Measurements from ENCODE around the gene KCNH1.
"Not testable (repeated sequence)": the region's sequence is repeated elsewhere in the genome, so short reads cannot be mapped to it uniquely, and the experiment has no call there.

KCNH1 gene

DNA sequence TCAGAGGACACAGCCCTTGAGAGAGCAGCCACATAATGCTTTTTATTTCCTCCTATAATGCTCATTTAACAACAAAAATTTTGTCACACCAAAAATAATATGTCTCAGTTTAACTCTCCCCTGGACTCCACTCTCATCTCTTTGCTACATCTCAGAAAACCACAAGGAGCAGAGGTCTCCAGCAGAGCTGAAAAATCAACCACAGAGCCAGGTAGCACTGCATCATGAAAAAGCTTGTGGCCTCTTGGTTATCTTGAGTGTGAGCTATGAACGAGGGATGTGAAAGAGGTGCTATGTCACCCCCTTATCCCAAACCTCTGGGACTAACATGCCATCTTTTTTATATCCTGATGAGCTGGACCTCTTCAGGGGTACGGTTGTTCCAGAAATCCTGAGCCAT is 44.4 kb downstream of the KCNH1 start:
- Histone ChIP-seq H3K27me3 (ENCODE audit: control insufficient read depth, insufficient read depth, low read length) (no peaks in the 10 kb centered on the region), H3K4me1 (ENCODE audit: control insufficient read depth, insufficient read depth, low read length) (no peaks in the 10 kb centered on the region), H3K4me3 (ENCODE audit: low read length) (no peak overlapping the region), H3K36me3 (ENCODE audit: control insufficient read depth, insufficient read depth, low read length) (no peaks in the 10 kb centered on the region), H3K27ac (ENCODE audit: low read depth, low read length) (no peak overlapping the region), H3K9ac (ENCODE audit: low read length) (no peak overlapping the region)

DNA sequence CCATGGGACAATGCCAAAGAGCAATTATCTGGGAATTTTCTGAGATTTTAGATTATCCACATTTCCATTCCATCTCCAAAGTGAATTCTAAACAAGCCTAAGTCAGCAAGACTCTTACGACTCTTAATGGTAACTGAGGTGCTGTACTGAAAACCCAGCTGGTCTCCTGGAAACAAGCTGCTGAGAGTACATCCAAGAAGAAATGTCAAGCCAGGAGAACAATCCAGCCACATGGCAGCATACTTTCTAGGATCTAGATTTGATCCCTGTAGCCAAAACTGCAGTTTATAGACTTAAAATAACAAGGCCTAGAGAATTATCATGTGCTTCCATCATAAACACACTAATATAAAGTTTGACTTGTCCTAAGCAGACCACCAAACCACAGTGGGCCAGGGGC is 45.8 kb downstream of the KCNH1 start:
- no peak overlapping the region for H3K9ac ChIP-seq (ENCODE audit: low read length)
- no peaks in the 10 kb centered on the region for H3K36me3 ChIP-seq (ENCODE audit: control insufficient read depth, insufficient read depth, low read length)
- no peaks in the 10 kb centered on the region for H3K4me1 ChIP-seq (ENCODE audit: control insufficient read depth, insufficient read depth, low read length)
- H3K4me3 ChIP-seq (ENCODE audit: low read length), result no peak overlapping the region
- H3K27ac ChIP-seq (ENCODE audit: low read depth, low read length), result no peak overlapping the region
- H3K27me3 ChIP-seq (ENCODE audit: control insufficient read depth, insufficient read depth, low read length), result no peaks in the 10 kb centered on the region

DNA sequence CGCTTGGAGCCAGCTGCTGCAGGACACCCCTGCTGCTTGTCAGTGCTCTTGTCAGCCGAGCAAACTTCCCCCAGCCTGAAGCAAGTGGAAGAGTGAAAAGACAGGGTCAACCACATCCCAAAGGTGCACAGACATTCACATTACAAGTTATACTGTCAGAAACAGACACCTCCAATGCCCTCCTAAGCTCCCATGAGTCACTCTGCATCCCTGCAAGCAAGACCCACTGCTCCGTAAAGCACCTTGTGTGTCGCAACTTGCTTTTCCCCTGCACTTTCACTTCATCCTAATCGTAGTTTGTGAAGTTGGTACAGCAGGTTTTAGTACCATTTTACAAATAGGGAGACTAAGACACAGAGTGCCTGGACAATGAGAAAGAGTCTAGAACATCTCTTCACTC is 51.1 kb downstream of the KCNH1 start:
- Histone ChIP-seq H3K27ac (ENCODE audit: low read depth, low read length) (no peak overlapping the region), H3K4me3 (ENCODE audit: low read length) (no peak overlapping the region), H3K4me1 (ENCODE audit: control insufficient read depth, insufficient read depth, low read length) (no peaks in the 10 kb centered on the region), H3K9ac (ENCODE audit: low read length) (no peak overlapping the region), H3K27me3 (ENCODE audit: control insufficient read depth, insufficient read depth, low read length) (no peaks in the 10 kb centered on the region), H3K36me3 (ENCODE audit: control insufficient read depth, insufficient read depth, low read length) (no peaks in the 10 kb centered on the region)

DNA sequence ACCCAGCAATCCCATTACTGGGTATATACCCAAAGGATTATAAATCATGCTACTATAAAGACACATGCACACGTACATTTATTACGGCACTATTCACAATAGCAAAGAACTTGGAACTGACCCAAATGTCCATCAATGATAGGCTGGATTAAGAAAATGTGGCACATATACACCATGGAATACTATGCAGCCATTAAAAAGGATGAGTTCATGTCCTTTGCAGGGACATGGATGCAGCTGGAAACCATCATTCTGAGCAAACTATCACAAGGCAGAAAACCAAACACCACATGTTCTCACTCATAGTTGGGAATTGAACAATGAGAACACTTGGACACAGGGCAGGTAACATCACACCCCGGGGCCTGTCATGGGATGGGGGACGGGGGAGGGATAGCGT is 52.5 kb downstream of the KCNH1 start:
- H3K27me3 ChIP-seq (ENCODE audit: control insufficient read depth, insufficient read depth, low read length); H3K4me3 ChIP-seq (ENCODE audit: low read length); H3K4me1 ChIP-seq (ENCODE audit: control insufficient read depth, insufficient read depth, low read length); H3K27ac ChIP-seq (ENCODE audit: low read depth, low read length); H3K36me3 ChIP-seq (ENCODE audit: control insufficient read depth, insufficient read depth, low read length); H3K9ac ChIP-seq (ENCODE audit: low read length): not testable (repeated sequence)

DNA sequence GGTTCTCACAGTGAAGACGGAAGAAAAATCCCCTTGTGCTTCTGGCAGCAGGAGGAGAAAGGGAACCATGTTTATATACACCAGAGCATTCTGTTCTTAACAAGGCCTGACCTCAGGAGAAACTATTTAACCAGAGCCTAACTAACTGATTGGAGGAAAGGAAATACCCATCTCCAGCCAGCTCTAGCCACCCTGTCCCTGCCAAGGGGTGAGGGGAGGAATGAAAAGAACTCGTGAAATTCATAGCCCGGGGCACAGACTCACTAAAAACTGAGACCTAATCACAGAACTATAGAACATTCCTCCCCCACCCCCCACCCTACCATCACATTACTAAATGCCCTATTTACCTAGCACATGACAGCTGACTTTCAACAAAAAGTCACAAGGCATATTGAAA is 65.0 kb downstream of the KCNH1 start:
- Histone ChIP-seq H3K9ac (ENCODE audit: low read length) (no peak overlapping the region), H3K36me3 (ENCODE audit: control insufficient read depth, insufficient read depth, low read length) (no peaks in the 10 kb centered on the region), H3K4me1 (ENCODE audit: control insufficient read depth, insufficient read depth, low read length) (no peaks in the 10 kb centered on the region), H3K27me3 (ENCODE audit: control insufficient read depth, insufficient read depth, low read length) (no peaks in the 10 kb centered on the region), H3K4me3 (ENCODE audit: low read length) (no peak overlapping the region), H3K27ac (ENCODE audit: low read depth, low read length) (no peak overlapping the region)

DNA sequence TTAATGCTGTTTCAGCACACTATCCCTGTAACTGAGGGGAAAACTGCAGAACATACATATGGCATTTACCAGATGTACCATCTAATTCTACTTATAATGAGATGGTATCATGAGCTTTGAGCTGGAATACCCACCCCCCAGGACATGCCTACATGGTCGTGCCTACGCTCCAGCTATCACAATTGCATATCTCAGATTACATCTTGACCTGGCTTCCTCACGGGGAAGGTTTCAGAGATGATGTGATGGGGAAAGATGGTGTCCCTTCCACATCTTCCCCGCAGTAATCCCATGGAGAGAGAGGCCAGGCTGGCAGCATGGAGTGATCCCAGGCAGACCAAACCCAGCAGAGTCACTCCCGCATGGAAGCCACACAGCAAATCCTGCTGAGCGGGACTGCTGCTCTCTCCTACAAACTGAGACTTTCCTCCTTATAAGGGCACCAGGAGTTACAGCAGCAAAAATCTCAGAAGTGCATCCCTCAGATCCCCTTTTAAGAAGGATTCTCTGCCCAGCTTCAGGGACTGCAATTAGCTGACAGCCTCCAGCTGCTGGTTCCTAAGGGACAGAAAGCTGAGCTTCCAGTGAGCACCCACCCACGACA is 67.1 kb downstream of the KCNH1 start:
- Histone ChIP-seq H3K27me3 (ENCODE audit: control insufficient read depth, insufficient read depth, low read length) (no peaks in the 10 kb centered on the region), H3K36me3 (ENCODE audit: control insufficient read depth, insufficient read depth, low read length) (no peaks in the 10 kb centered on the region), H3K27ac (ENCODE audit: low read depth, low read length) (no peak overlapping the region), H3K4me3 (ENCODE audit: low read length) (no peak overlapping the region), H3K9ac (ENCODE audit: low read length) (no peak overlapping the region), H3K4me1 (ENCODE audit: control insufficient read depth, insufficient read depth, low read length) (no peaks in the 10 kb centered on the region)

DNA sequence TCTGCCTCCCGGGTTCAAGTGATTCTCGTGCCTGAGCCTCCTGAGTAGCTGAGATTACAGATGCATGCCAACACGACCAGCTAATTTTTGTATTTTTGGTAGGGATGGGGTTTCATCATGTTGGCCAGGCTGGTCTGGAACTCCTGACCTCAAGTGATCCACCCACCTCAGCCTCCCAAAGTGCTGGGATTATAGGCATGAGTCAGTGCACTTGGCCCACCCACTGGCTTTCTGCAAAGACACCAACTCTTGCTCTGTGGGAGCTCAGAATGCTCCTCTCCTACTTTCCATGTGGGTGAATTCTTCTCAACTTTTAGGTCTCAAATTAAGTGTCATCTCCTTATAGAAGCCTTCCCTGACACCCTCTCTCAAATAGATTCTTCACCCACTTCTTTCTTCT is 92.1 kb downstream of the KCNH1 start:
- H3K36me3 ChIP-seq (ENCODE audit: control insufficient read depth, insufficient read depth, low read length); H3K4me3 ChIP-seq (ENCODE audit: low read length); H3K4me1 ChIP-seq (ENCODE audit: control insufficient read depth, insufficient read depth, low read length); H3K9ac ChIP-seq (ENCODE audit: low read length); H3K27me3 ChIP-seq (ENCODE audit: control insufficient read depth, insufficient read depth, low read length); H3K27ac ChIP-seq (ENCODE audit: low read depth, low read length): not testable (repeated sequence)

DNA sequence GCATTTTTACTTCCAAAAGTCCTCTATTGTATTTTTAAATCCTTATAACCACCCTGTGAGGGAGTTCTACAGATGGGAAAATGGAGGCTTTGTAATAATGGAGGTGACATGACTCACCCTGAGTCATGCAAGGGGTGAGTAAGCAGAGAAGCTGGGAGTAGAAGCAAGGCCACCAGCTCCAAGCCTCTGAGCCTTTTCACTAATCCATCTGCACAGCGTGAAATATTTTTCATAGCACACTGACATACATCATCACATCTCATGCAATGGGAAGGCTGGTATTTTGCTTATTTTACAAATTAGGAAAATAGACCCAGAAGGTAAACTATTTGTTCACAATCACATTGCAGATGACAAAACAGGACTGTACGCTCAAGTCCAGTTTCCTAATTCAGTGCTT is 96.9 kb downstream of the KCNH1 start:
- Histone ChIP-seq H3K4me3 (ENCODE audit: low read length) (no peak overlapping the region), H3K27ac (ENCODE audit: low read depth, low read length) (no peak overlapping the region), H3K9ac (ENCODE audit: low read length) (no peak overlapping the region), H3K4me1 (ENCODE audit: control insufficient read depth, insufficient read depth, low read length) (no peaks in the 10 kb centered on the region), H3K27me3 (ENCODE audit: control insufficient read depth, insufficient read depth, low read length) (no peaks in the 10 kb centered on the region), H3K36me3 (ENCODE audit: control insufficient read depth, insufficient read depth, low read length) (no peaks in the 10 kb centered on the region)

DNA sequence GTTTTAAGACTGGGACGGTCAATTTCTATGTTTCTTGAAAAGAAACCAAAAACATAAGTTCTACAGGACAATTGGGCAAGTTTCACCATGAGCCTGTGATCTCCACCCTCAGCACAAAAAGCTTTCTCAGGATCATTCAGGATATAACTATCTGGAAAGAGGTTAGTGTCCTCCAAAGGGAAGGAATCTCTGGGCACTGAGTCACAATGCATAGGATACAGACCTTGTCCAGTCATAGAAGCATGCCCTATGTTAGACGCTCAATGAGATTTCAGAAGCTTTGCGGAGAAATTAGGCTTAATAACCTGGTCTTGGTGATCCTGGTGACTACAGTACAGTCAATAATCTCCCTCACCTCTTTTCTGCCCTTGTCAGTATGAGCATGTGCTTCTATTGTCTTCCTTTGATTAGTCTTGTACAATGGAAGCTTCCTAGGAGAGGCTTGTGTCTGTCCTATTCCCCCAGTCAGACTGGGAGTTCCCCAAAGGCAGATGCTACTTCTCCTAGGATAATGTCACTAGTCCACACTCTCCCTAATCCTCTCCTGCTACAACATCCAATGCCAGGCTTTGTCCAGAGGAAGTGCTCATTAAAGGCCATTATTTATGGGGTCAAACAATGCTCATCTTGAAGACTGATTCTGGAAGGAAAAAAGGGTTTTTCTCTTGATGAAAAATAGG is 97.4 kb downstream of the KCNH1 start:
- no peaks in the 10 kb centered on the region for H3K27me3 ChIP-seq (ENCODE audit: control insufficient read depth, insufficient read depth, low read length)
- no peak overlapping the region for H3K27ac ChIP-seq (ENCODE audit: low read depth, low read length)
- no peaks in the 10 kb centered on the region for H3K36me3 ChIP-seq (ENCODE audit: control insufficient read depth, insufficient read depth, low read length)
- no peak overlapping the region for H3K9ac ChIP-seq (ENCODE audit: low read length)
- no peaks in the 10 kb centered on the region for H3K4me1 ChIP-seq (ENCODE audit: control insufficient read depth, insufficient read depth, low read length)
- no peak overlapping the region for H3K4me3 ChIP-seq (ENCODE audit: low read length)

DNA sequence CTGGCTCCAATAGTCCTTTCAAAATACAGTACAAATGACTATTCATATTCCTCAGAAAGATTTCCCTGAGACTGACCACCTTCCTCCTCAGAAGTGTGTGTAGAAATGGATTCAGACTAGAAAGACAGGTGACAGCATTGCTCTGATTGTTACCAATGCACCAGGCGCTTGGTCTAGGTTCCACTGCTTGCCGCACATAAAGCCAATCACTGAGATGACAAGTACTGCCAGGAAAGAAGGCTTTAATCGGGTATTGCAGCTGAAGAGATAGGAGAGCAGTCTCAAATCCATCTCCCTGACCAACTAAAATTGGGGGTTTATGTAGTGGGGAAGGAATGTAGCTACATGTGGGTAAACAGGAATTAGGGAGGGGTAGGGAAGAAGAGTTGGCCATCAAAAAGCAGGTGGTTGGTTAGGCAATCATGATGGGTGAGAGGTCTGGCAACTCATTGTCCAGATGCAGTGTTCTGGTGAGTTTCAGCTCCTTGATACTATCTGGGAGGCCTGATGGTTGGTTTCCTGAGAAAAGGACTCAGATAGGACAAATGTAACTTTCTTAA is 98.0 kb downstream of the KCNH1 start:
- Histone ChIP-seq H3K27ac (ENCODE audit: low read depth, low read length) (no peak overlapping the region), H3K4me1 (ENCODE audit: control insufficient read depth, insufficient read depth, low read length) (no peaks in the 10 kb centered on the region), H3K36me3 (ENCODE audit: control insufficient read depth, insufficient read depth, low read length) (no peaks in the 10 kb centered on the region), H3K9ac (ENCODE audit: low read length) (no peak overlapping the region), H3K27me3 (ENCODE audit: control insufficient read depth, insufficient read depth, low read length) (no peaks in the 10 kb centered on the region), H3K4me3 (ENCODE audit: low read length) (no peak overlapping the region)

DNA sequence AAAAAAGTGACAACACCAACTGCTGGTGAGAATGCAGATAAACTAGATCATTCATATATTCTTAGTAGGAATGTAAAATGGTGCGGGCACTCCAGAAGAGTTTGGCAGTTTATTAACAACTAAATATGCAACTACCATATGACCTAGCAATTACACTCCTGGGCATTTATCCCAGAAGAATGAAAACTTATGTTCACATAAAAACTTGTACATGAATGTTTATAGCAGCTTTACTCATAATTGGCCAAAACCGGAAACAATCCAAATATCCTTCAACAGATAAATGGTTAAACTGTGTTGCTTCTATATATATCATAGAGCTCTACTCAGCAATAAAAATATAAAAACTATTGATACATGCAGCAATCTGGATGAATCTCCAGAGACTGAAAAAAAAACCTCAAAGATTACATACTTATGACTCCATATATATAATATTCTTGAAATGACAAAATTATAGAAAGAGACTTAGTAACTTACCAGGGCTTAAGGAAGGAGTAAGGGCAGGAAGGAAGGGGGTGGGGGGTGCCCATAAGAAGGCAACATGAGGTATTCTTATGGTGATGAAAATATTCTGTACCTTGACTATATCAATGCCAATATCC is 99.9 kb downstream of the KCNH1 start:
- Histone ChIP-seq H3K27me3 (ENCODE audit: control insufficient read depth, insufficient read depth, low read length) (no peaks in the 10 kb centered on the region), H3K9ac (ENCODE audit: low read length) (no peak overlapping the region), H3K36me3 (ENCODE audit: control insufficient read depth, insufficient read depth, low read length) (no peaks in the 10 kb centered on the region), H3K4me1 (ENCODE audit: control insufficient read depth, insufficient read depth, low read length) (no peaks in the 10 kb centered on the region), H3K27ac (ENCODE audit: low read depth, low read length) (no peak overlapping the region), H3K4me3 (ENCODE audit: low read length) (no peak overlapping the region)

DNA sequence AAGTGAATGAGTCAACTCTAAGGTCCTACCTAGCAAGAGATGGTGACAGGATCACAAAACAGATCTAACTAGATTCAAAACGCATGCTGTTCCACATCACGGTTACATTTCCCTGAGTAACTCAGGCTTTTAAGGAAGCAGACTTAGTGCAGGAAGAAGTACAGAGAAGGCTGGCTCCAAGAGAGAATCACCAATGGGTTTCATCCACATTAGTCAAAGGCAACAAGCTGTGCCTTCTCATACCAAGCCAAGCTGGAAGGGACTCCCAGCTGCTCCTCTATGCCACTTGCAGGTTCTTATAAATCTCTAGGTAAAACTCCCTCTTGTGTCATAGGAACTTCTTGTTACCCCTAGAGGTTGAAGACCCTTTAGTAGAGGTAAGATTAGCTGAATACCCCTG is 109.0 kb downstream of the KCNH1 start:
- no peak overlapping the region for H3K9ac ChIP-seq (ENCODE audit: low read length)
- H3K4me1 ChIP-seq (ENCODE audit: control insufficient read depth, insufficient read depth, low read length), result no peaks in the 10 kb centered on the region
- no peak overlapping the region for H3K4me3 ChIP-seq (ENCODE audit: low read length)
- H3K36me3 ChIP-seq (ENCODE audit: control insufficient read depth, insufficient read depth, low read length), result no peaks in the 10 kb centered on the region
- H3K27ac ChIP-seq (ENCODE audit: low read depth, low read length), result no peak overlapping the region
- H3K27me3 ChIP-seq (ENCODE audit: control insufficient read depth, insufficient read depth, low read length), result no peaks in the 10 kb centered on the region

DNA sequence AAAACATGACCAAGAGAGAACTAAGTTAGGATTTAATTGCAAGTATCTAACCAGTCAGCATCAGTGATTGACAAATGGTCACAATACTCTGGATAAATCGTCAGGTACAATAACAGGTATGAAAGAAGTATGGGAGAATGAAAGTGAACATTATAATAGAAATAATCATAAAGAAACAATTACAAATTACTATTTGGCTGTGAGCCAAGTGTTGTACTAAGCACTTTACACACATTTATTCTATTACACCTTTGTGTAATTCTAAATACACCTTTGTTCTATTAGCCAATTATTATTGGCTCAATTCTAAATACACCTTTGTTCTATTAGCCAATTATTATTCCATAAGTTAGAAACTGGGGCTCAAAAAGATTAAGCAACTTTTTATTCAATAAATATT is 114.7 kb downstream of the KCNH1 start:
- Histone ChIP-seq H3K27ac (ENCODE audit: low read depth, low read length) (no peak overlapping the region), H3K4me1 (ENCODE audit: control insufficient read depth, insufficient read depth, low read length) (no peaks in the 10 kb centered on the region), H3K9ac (ENCODE audit: low read length) (no peak overlapping the region), H3K36me3 (ENCODE audit: control insufficient read depth, insufficient read depth, low read length) (no peaks in the 10 kb centered on the region), H3K4me3 (ENCODE audit: low read length) (no peak overlapping the region), H3K27me3 (ENCODE audit: control insufficient read depth, insufficient read depth, low read length) (no peaks in the 10 kb centered on the region)
